Smooth muscle cell (in vitro differentiated cells): ENCODE results near the gene RAB32. TPM values are rescaled to one million over a fixed set of nuclear protein-coding genes. Genes with fewer than 3 reads are reported as not detected.

Experiments used
- DNase-seq: peaks from one replicate; lab custom pipeline; 2025; ENCODE audit not compliant: unreplicated experiment; lab: John Stamatoyannopoulos, UW
- H2AFZ ChIP-seq: fragments of 200-600 bp; sonication (generic); 2 replicates; pipeline ENCODE4 v1.6.0; 2016; ENCODE audit warnings: antibody characterized with exemption, low read depth, mild to moderate bottlenecking
- H3F3A ChIP-seq: fragments of 200-600 bp; sonication (generic); 2 replicates; pipeline ENCODE4 v1.6.0; 2017; ENCODE audit warnings: antibody characterized with exemption, low read depth
- H3K27ac ChIP-seq: fragments of 200-600 bp; sonication (generic); 2 replicates; pipeline ENCODE4 v1.5.1; 2016; ENCODE audit warnings: low read depth, mild to moderate bottlenecking
- H3K27me3 ChIP-seq: fragments of 200-600 bp; sonication (generic); 2 replicates; pipeline ENCODE4 v1.6.1; 2016; ENCODE audit warnings: low read depth, mild to moderate bottlenecking
- H3K36me3 ChIP-seq: fragments of 200-600 bp; sonication (generic); 2 replicates; pipeline ENCODE4 v1.5.1; 2016; ENCODE audit warnings: low read depth
- H3K4me1 ChIP-seq: fragments of 200-600 bp; sonication (generic); 2 replicates; pipeline ENCODE4 v1.5.1; 2016; ENCODE audit warnings: low read depth
- H3K4me2 ChIP-seq: fragments of 200-600 bp; sonication (generic); 2 replicates; pipeline ENCODE4 v1.6.0; 2016; ENCODE audit warnings: mild to moderate bottlenecking
- H3K4me3 ChIP-seq: fragments of 200-600 bp; sonication (generic); 2 replicates; pipeline ENCODE4 v1.5.1; 2016; ENCODE audit warnings: mild to moderate bottlenecking
- H3K79me2 ChIP-seq: fragments of 200-600 bp; sonication (generic); 2 replicates; pipeline ENCODE4 v1.6.0; 2016; ENCODE audit warnings: low read depth, mild to moderate bottlenecking
- H3K9ac ChIP-seq: fragments of 200-600 bp; sonication (generic); 2 replicates; pipeline ENCODE4 v1.6.0; 2016; ENCODE audit warnings: low read depth
- H3K9me3 ChIP-seq: fragments of 200-600 bp; sonication (generic); replicated peaks from 2 replicates; pipeline ENCODE4 v1.5.1; 2016; ENCODE audit warnings: low read depth
- H4K20me1 ChIP-seq: fragments of 200-600 bp; sonication (generic); 2 replicates; pipeline ENCODE4 v1.6.0; 2016; ENCODE audit warnings: low read depth
- CTCF ChIP-seq: fragments of 200-600 bp; sonication (generic); IDR thresholded peaks from 2 replicates; pipeline ENCODE4 v1.5.1; 2017; ENCODE audit warnings: borderline replicate concordance, mild to moderate bottlenecking, antibody characterized with exemption; ENCODE audit not compliant: insufficient read depth, poor library complexity, severe bottlenecking
- WGBS: methylation state at CpG from one replicate; pipeline ENCODE4 v1.1.7; 2016; ENCODE audit warnings: low lambda C conversion rate; 5-methylcytosine and 5-hydroxymethylcytosine counted together
- polyA plus RNA-seq: library from polyadenylated mRNA; unstranded; fragments of >200 nt; fragmentation: Nextera tagmentation; extraction: Ambion mirVana; gene quantifications from 2 replicates; pipeline ENCODE4 v1.2.1, GENCODE V29; 2016
- total RNA-seq: library from RNA; depleted of rRNA; stranded (reverse); fragments of >200 nt; gene quantifications from 2 replicates; pipeline ENCODE4 v1.2.3, GENCODE V29; 2014

RAB32 gene
- total and polyA plus RNA-seq, 2 experiments from 2014 or later, result 154 to 316 TPM

- 3% methylated on average over 32 of the region's 32 CpGs for WGBS
- peak within 1 kb of the TSS; percentile 73 for H3K9ac ChIP-seq
- peak within 1 kb of the TSS; percentile 83 for H3K27ac ChIP-seq
Measured at GRCh38 chr6:146598772-146599405, 55.3 kb downstream of the RAB32 start, which contains the start of gene ADGB. Gene ADGB (plus strand): TSS chr6:146598972. CDS start chr6:146599041, 69 bp downstream.

DNA sequence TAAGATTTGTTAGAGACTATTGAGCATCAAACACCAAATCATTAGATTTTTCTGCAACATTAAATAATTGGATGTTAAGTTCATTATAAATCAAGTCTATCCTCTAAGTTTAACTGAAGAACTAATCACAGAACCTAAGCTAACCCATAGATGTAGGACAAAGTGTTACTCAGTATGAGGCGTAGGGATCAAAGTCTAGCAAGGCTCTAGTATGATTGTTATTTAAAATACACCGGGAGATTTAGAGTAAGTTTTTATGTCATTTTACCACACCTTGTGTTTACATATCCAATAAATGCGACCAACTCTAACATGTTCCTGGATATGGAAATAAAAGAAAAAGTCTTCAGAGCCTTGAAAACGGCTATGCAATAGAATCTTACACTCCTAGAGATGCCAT lies 57.7 kb downstream of the RAB32 start:
- no peak overlapping the region for H2AFZ ChIP-seq
- H3K4me2 ChIP-seq, result no peak overlapping the region
- H3K27me3 ChIP-seq, result no peaks in the 10 kb centered on the region
- no peaks in the 10 kb centered on the region for H3K79me2 ChIP-seq
- H3K27ac ChIP-seq, result no peak overlapping the region
- no peaks in the 10 kb centered on the region for H3K36me3 ChIP-seq
- TF ChIP-seq CTCF, result no peak
- H3K4me1 ChIP-seq, result peaks cover 3% of the 10 kb centered on the region
- H3K9ac ChIP-seq, result no peak overlapping the region
- H3K9me3 ChIP-seq, result no peaks in the 10 kb centered on the region
- H4K20me1 ChIP-seq, result no peaks in the 10 kb centered on the region
- H3K4me3 ChIP-seq, result no peak overlapping the region
- no peaks in the 10 kb centered on the region for H3F3A ChIP-seq
- whole genome bisulfite sequencing, result 65% methylated on average over 4 of the region's 4 CpGs
- DNase-seq, result no peak

More at GRCh38 chr6:146598772-146599405, 55.3 kb downstream of the RAB32 start, which contains the start of gene ADGB:
- H3F3A ChIP-seq, result no peaks in the 10 kb centered on the region
- H2AFZ ChIP-seq, result peak within 1 kb of the TSS; percentile 84
- peaks cover 3% of the 10 kb centered on the region for H3K4me1 ChIP-seq
- H3K4me2 ChIP-seq, result peak within 1 kb of the TSS; percentile 82
- no peaks in the 10 kb centered on the region for H3K9me3 ChIP-seq
- H3K27me3 ChIP-seq, result no peaks in the 10 kb centered on the region
- no peak for TF ChIP-seq CTCF
- H3K36me3 ChIP-seq, result no peaks in the 10 kb centered on the region
- peak; percentile 32 for DNase-seq
- H4K20me1 ChIP-seq, result no peaks in the 10 kb centered on the region
- no peaks in the 10 kb centered on the region for H3K79me2 ChIP-seq
- peak within 1 kb of the TSS; percentile 43 for H3K4me3 ChIP-seq

- no peaks in the 10 kb centered on the region for H3K27me3 ChIP-seq
- H4K20me1 ChIP-seq, result no peaks in the 10 kb centered on the region
- 77% methylated on average over 6 of the region's 6 CpGs for WGBS
- peak overlapping the region; percentile 24 for H2AFZ ChIP-seq
- TF ChIP-seq CTCF, result no peak
- H3K4me1 ChIP-seq, result peaks cover 3% of the 10 kb centered on the region
- no peak overlapping the region for H3K4me2 ChIP-seq
- H3F3A ChIP-seq, result no peaks in the 10 kb centered on the region
- H3K9ac ChIP-seq, result no peak overlapping the region
- H3K27ac ChIP-seq, result no peak overlapping the region
- no peaks in the 10 kb centered on the region for H3K9me3 ChIP-seq
- no peak overlapping the region for H3K4me3 ChIP-seq
- DNase-seq, result no peak
- no peaks in the 10 kb centered on the region for H3K36me3 ChIP-seq
- no peaks in the 10 kb centered on the region for H3K79me2 ChIP-seq
Measured at GRCh38 chr6:146602526-146602925, 58.9 kb downstream of the RAB32 start.

Other genes with a start within 250 kb of the RAB32 start
- gene ADGB, start 55.1 kb downstream of the RAB32 start, total RNA-seq, result 1.1 and 1.5 TPM in 2 replicates
- 1.6 and 3.1 TPM in 2 replicates for gene ADGB, start 55.1 kb downstream of the RAB32 start, polyA plus RNA-seq